HG02678 (cell line): Measurements from ENCODE around the gene PKD2.
"Not testable (repeated sequence)": the region's sequence is repeated elsewhere in the genome, so short reads cannot be mapped to it uniquely, and the experiment has no call there.

Source experiments
- ATAC-seq: cut with Tn5 transposase; IDR thresholded peaks from one replicate; pipeline ENCODE4 v1.9.1; 2021; ENCODE audit warnings: mild to moderate bottlenecking, moderate library complexity; ENCODE audit not compliant: unreplicated experiment

The PKD2 gene

DNA sequence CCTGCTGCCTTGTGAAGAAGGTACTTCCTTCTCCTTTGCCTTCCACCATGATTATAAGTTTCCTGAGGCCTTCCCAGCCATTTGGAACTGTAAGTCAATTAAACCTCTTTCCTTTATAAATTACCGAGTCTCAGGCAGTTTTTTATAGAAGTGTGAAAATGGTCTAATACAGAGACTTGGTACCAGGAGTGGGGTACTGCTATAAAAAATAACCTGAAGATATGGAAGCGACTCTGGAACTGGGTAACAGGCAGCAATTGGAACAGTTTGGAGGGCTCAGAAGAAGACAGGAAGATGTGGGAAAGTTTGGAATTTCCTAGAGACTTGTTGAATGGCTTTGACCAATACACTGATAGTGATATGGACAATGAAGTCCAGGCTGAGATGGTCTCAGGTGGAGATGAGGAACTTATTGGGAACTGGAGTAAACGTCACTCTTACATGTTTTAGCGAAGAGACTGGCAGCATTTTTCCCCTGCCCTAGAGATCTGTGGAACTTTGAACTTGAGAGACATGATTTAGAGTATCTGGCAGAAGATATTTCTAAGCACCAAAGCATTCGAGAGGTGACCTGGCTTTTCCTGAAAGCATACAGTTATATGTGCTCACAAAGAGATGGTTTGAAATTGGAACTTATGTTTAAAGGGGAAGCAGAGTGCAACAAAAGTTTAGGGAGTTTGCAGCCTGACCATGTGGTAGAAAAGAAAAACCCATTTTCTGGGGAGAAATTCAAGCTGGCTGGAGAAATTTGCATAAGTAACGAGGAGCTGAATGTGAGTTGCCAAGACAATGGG is 18.6 kb downstream of the PKD2 start:
- not testable (repeated sequence) for ATAC-seq

DNA sequence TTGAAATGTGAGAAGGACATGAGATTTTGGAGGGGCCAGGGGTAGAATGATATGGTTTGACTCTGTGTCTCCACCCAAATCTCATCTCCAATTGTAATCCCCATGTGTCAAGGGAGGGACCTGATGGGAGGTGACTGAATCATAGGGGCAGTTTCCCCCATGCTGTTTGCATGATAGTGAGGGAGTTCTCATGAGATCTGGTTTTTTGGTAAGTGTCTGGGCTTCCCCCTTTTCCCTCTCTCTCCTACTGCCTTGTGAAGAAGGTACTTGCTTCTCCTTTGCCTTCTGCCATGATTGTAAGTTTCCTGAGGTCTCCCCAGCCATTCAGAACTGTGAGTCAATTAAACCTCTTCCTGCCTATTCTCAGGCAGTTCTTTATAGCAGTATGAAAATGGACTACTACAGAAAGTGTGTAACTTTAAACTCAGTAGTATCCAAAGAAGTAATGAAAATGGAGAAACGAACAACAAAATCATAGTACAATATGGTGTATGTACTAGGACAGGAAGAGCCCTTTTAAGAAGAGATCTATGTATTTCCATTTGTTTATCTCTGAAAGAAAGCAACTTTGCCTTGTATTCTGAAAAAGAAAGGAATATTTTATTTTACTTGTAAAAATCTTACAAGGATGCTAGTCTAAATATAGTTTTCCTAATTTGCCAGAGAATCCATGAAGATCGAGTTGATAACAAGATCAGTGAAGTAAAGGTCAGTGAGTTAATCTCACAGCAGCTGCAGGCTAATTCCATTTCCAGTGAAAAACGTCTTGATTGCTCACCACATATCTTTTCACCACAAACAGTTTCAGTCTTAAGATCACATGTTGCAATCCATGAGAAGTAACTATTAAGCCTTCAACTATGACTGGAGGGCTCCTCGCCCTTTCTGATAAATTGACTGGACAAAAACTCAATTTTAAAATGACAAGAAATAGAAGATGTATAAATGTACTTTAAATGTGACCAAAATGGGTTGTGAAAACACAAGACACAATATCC is 20.5 kb downstream of the PKD2 start:
- no peak for ATAC-seq

DNA sequence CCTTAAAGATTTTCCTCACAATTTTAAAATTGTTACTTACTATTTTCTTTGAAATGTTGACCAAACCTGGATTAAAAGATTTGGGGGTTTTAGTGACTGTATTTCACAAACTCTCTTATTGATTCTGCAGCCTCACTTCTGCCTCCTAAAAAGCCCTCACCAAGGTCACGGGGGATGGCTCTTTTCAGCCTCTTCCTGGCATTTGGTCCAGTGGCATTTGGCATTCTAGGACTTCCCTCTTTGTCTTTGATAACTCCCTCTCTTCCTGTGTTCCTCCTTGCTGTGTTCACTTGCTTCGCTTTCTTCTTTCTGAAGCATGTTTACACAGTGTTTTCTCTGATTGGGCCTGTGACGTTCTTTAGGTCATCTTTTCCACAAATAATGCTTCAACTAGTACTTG is 21.5 kb downstream of the PKD2 start:
- no peak for ATAC-seq

DNA sequence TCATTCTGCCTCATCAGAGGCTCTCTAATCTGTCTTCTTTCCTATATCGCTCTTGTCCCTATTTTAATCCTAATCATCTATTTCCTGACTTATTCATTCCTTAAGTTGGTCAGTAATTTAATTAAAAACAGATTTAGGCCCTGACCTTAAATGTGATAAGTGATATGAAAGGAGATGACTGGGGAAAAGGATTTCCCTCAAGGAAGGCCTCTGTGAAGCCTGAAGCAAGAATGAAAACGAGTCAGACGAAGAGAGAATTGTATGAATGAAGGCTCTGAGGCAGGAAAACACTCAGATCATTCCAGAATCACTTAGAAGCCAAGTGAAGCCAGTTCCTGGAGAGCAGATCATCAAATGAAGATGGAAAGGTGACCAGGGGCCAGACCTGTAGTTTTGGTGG is 22.1 kb downstream of the PKD2 start:
- ATAC-seq = no peak

DNA sequence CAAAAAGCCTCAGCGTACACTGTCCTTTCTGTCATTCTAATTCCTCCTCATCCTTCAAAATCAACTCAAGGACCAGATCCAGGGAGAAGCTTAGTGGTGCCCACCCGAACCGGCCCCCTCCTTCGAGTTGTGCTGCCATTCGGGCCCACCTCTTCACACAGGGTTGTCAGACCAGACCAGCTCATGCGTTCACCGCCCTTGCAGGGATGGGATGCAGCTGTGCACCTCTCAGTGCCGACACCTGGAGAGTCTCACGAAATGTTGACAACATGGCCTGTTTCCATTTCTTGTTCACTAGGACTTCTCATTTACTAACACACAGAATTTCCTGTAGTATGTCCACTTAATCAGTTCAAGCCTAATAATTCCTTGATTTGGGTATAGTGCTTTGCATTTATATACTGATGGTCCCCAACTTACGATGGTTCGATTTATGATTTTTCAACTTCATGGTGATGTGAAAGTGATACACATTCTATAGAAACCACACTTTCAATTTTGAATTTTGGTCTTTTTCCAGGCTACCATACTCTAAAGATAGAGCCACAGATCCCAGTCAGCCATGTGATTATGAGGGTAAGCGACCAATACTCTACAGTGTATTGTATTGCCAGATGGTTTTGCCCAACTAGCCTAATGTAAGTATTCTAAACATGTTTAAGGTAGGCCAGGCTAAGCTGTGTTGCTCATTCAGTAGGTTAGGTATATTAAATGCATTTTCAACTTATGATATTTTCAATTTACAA is 23.3 kb downstream of the PKD2 start:
- no peak for ATAC-seq

DNA sequence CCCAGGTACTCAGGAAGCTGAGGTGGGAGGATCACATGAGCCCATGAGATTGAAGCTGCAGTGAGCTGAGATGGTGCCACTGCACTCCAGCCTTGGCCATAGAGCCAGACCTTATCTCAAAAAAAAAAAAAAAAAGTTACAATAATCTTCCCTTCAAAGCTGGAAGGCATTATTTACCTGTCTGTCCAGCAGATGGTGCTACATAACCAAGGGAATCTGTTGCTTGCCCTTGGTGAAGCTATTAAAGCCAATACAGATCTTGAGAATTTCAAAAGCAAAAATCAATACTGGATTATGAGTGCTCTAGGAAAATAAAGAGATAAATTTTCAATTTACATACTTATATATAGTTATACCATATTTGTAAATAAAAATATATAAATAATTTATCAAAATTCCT is 25.9 kb downstream of the PKD2 start:
- no peak for ATAC-seq

DNA sequence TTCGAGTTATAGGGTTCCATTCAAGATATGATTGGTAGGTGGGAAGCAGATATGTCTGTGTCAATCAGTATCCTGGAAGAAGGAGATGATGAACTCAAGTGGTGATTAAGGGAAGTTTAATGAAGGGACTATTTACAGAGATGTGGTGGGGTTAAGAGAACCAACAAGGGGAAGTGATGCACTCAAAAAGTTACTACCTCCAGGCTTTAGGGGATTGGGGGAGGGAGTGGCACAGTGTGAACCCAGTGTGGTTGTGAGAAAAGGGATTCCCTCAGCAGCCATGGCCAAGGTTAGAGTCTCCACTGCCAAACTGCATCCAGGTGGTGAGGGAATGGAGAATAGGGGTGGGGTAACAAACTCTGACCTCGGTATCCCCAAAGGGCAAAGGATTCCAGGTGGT is 27.9 kb downstream of the PKD2 start:
- ATAC-seq = no peak

DNA sequence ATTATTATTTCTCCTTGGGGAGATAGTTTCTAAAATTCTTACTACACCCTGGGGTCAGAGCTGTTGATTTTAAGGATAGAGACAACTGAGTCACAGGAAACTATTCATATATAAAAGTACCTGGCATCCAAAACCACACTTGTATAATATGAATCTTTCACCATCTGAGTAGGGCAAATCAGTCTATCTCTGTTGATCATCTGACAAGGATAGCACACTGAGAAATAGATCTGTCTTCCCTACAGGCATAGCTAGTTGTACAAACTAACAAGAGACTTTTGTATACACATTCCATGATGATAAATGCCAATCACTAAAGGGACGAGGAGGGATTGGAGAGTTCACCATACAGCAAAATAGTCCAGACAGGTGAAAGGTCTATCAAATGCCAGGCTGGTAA is 30.0 kb downstream of the PKD2 start:
- no peak for ATAC-seq

DNA sequence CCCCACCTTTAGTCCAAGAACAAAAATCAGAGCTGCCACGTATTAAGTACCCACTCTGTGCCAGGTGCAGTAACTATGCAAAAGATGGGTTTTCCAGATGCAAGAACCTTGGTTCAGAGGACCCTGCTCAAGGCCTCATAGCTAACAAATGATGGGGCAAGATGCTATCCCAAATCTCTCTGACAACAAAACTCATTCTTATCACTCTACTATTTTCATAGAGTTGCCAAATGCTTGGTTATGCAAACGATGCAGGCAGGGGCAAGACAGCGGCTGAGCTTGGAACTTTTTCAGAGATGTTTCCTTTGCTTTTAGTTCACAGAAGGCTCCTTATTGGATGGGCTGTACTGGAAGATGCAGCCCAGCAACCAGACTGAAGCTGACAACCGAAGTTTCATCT is 30.5 kb downstream of the PKD2 start:
- no peak for ATAC-seq

DNA sequence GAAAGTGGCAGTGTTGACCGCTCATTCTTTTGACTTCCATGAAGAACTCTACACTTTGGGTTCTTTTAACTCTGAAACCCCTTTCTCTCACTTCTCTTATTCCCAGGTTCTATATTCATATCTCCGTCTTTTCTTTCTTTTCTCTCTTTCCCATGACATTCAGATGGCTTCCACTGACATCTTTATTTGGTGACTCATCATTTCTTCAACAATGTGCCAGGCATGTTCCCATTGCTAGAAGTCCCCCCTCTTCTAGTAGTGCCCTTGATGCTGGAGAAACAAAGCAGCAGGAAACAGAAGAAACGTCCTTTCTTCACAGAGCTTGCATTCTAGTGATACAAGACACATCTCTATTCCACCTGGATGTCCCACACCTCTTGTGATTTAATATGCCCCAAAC is 33.3 kb downstream of the PKD2 start:
- no peak for ATAC-seq

DNA sequence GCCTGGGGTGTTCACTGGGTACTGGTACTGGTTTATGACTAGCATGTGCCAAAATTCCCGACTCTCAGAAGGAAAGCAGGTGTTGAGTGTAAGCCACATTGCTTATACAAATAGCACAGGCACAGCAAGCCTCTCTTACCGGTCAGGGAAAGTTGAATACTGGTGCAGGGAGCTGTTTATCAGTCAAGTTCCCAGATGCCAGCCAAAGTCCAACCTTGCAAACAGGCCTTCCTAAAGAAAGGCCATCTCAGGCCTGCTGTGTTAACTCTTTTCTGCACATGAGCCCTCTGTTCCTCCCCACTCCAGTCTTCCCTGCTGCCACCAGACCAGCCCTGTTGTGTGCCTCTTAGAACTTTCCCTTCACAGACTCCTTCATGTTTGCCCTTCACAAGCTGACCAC is 34.2 kb downstream of the PKD2 start:
- ATAC-seq = no peak

DNA sequence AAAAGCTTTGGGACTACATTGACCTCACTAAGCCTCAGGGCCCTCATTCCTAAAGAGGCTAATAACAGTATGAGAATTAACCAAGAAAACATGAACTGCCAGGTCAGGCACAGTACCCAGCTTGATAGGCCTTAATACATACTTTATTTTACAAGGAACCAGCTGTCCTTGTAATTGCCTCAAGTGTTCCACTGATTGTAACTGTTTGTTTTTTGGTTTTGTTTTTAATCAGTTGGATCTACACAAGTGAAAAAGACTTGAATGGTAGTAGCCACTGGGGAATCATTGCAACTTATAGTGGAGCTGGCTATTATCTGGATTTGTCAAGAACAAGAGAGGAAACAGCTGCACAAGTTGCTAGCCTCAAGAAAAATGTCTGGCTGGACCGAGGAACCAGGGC is 35.6 kb downstream of the PKD2 start:
- no peak for ATAC-seq

DNA sequence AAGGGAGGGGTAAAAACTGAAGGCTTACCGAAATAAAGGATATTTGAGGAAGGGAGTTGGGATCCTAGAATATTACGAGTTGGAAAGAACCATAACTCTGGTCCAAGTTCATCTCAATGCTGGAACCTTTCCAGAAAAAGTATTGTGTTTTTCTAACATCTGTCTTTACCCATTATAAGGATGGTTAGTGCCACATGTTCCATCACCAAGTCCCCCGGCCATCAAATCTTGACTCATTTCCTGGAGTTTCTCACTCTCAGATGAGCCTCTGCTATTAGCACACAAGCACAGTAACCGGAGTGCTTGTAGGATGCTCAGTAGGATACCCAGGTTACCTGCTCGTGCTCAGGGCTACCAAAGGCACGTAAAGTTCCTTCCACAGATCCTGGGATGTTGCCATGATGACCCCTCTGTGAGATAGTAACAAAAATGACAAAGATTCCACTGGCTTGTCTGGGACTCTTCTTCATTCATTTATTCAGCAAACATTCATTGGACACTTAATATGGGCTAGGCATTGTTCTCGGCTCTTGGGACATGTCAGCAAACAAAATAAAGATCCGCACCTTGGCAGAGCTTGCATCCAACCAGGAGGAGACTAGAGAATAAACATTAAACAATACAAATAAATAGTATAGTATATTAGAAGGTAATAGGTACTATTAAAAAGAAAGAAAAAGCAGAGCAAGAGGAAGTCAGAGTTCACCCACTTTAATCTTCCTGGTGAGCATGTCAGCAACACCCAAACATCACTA is 36.3 kb downstream of the PKD2 start:
- no peak for ATAC-seq

DNA sequence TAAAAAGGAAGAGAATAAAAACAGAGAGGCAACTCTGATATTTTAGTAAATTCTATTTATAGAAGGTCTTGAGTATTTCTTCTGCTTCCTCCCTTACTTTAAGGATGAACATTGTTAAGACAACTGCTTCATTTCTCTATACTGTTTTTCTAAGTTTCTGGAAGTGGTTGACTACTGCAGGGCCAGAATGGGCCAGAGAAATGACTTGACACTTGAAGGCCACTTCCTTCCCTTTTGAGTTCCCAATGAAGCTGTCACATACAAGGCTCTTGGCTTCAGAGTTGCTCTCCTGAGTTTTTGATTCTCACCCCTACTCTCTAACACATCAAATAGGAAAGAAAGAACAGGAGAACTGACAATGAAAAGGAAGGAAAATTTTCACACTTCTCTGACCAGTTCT is 37.6 kb downstream of the PKD2 start:
- ATAC-seq = no peak

DNA sequence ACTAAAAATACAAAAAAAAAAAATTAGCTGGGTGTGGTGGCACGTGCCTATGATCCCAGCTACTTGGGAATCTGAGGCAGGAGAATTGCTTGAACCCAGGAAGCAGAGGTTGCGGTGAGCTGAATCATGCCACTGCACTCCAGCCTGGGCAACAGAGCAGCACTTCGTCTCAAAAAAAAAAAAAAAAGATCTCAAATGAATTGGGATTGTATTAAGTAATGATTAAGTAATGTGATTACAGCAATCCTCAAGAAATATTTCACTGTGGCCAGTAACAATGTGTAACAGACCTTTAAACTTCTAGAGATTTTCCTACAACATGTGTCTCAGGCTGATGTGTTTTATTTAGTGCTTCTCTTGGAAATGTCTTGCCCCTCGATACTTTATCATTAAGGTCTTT is 46.8 kb downstream of the PKD2 start:
- ATAC-seq = no peak

DNA sequence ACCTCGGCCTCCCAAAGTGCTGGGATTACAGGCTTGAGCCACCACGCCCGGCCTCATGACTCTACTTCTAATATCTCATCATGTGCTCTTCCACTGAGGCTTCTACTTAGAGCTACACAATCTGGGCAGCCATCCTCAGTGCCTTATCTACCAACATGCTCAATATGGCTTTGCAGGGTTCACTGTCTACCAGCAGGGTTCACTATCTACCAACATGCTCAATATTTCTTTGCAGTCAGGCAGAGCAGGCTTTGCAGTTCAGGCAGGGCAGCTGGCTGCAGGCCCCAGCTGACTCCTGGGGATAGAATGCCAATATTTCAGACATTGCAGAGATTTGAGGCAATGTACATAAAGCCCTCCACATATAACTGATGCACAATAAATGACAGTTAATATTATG is 47.5 kb downstream of the PKD2 start:
- no peak for ATAC-seq

DNA sequence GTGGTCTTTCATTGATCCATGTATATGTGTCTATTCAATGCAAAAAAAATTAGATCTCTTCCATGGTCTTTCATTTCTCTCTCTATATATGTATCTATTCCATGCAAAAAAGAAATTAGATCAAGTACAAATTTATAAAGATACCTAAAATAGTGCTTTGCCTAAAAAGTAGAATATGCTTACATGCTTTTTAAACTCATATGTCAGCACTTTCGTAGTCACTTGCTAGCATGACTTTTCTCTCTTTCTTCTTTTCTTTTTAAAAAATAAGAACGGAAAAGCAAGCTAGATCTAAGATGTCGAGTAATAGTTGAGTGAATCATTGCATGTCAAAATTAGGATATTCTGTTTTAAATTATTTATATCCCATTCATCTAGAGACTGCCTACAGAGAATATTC is 50.9 kb downstream of the PKD2 start:
- ATAC-seq = no peak

DNA sequence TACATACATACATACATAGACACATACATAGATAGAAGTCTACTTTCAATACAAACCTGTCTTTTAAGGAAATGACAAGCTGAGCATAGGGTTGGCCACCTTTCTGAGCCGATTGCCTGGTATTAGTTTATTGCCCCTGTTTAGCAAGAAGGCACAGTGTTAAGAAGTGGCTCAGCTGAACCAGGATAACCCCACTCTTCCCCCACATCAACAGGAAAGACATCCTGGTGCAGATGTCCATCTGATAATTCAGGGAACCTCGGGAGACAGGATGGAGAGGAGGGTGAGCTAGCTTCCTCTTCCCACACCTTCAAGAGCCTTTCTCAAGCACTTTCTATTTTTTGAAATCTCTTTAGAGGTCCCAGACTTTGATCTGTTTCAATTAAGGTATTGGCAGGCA is 52.3 kb downstream of the PKD2 start:
- no peak for ATAC-seq

DNA sequence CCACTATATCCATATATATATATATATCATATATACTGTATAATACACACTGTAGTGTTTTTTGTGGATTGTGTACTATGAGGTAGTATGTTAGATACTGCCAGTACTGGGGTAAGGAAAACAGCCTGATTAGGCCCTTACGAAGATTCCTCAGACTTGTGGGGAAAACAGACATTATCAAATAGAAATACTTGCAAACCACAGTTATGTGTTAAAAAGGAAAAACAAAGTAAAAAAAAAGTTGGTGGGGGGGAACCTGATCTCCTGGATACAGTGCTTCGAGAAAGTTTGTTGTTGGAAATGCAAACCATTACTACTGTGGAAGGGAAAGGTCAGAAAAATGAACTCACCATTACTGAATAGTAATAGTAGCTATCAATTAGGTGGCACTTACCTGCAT is 53.0 kb downstream of the PKD2 start:
- ATAC-seq = no peak

DNA sequence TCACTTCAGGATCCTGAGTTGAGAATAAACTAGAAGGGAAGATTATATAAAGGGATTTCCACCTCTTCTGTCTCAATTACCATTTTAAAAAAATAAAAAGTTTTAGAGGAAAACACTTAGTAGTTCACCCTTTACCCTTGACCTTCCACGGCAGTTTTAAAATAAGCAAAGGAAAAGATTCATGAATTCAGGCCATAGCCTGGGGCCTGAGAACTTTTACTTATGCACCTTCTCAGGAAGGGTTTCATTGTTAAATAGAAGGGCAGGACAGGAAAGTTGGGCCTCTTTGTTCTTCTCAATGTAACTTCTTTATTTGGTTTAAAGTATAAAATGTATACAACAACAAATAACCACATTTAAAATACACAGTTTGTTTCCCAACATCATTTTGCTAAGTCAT is 54.9 kb downstream of the PKD2 start:
- no peak for ATAC-seq

DNA sequence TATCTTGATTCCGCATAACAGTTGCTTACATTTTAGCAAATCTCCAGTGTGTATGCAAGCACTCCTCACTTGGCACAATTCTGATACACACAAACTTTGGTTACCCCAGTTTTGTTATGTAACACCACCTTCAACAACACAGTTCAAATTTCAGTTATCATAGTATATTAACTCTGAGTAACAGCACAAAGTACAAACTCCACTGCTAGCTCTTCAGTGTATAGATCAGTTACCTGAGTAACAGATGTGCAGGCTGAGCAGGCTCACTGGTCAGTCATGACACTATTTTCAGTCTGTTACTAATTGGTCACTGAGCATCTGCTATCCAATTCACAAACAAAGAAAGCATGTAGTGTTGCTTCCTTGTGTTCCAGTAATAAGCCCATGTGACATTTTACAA is 55.4 kb downstream of the PKD2 start:
- no peak for ATAC-seq
